Sigmoid colon (tissue), 7 donors: ENCODE measurements around the gene TATDN2. TPM values are rescaled to one million over a fixed set of nuclear protein-coding genes. Genes with fewer than 3 reads are reported as not detected.

Experiments
- DNase-seq: peaks from one replicate; pipeline ENCODE4 v3.0.0-alpha.2; 2019
- H3K27ac ChIP-seq, 4 donors: fragments of 200-600 bp; sonication (generic); one replicate each; pipeline ENCODE4 v1.5.1; 2016 to 2019; ENCODE audit warnings: mild to moderate bottlenecking in 1 of 4
- H3K27me3 ChIP-seq, 3 donors: fragments of 200-600 bp; sonication (generic); one replicate each; pipeline ENCODE4 v1.5.1; 2019; ENCODE audit warnings: mild to moderate bottlenecking in 1 of 3
- H3K36me3 ChIP-seq, 4 donors: fragments of 200-600 bp; sonication (generic); one replicate each; pipeline ENCODE4 v1.5.1; 2016 to 2019
- H3K4me1 ChIP-seq, 4 donors: fragments of 200-600 bp; sonication (generic); one replicate each; pipeline ENCODE4 v1.5.1; 2017 to 2019
- H3K4me3 ChIP-seq, 4 donors: fragments of 200-600 bp; sonication (generic); one replicate each; pipeline ENCODE4 v1.5.1; 2017 to 2019; ENCODE audit warnings: mild to moderate bottlenecking in 2 of 4, moderate library complexity in 1 of 4
- H3K9me3 ChIP-seq, 4 donors: fragments of 200-600 bp in 3 of 4; sonication (generic) in 3 of 4; one replicate each; pipeline versions ENCODE4 v1.5.1 to v1.6.1; 2013 to 2019
- EP300 ChIP-seq, 4 donors: sonication (generic); formaldehyde crosslinking; IDR thresholded peaks; one replicate each; pipeline ENCODE4 v1.6.1; 2017; ENCODE audit warnings: antibody characterized with exemption in 4 of 4
- POLR2A ChIP-seq, 2 donors: fragments of 450-650 bp; IDR thresholded peaks; one replicate each; pipeline ENCODE4 v1.6.1; 2016; ENCODE audit warnings: antibody characterized with exemption in 2 of 2, mild to moderate bottlenecking in 2 of 2, moderate library complexity in 2 of 2
- POLR2AphosphoS5 ChIP-seq, 4 donors: sonication (generic); formaldehyde crosslinking; IDR thresholded peaks; one replicate each; pipeline ENCODE4 v1.6.1; 2017; ENCODE audit warnings: antibody characterized with exemption in 4 of 4
- WGBS, 2 donors: extraction: QIAGEN DNeasy Blood & Tissue Kit; methylation state at CpG; one replicate each; pipeline ENCODE4 v1.1.7; 2013; 5-methylcytosine and 5-hydroxymethylcytosine counted together
- intact Hi-C: fragments of 100-400 bp; cut with DNase I; formaldehyde crosslinking; loops from one replicate; pipeline ENCODE4 v1.15.1; 2023
- polyA plus RNA-seq, 3 donors: library from polyadenylated mRNA; stranded (reverse); fragments of 200-250 nt; gene quantifications; one replicate each; pipeline ENCODE4 v1.2.3, GENCODE V29; 2013
- total RNA-seq, 4 donors: library from RNA; depleted of rRNA; stranded (reverse); fragments of >200 nt; gene quantifications; one replicate each; pipeline ENCODE4 v1.1.0, GENCODE V29; 2016
- TF ChIP-seq, protein P1 (sequence below), 4 experiments: fragments of 450-650 bp in 3 of 4; fragments of 200-600 bp in 1 of 4; IDR thresholded peaks; one replicate each; pipeline ENCODE4 v1.5.1; 2016 to 2019; ENCODE audit warnings: antibody characterized with exemption in 4 of 4, mild to moderate bottlenecking in 3 of 4, moderate library complexity in 2 of 4
- donor health status: healthy with polysubstance abuse.
- donor health status: Bipolar disorder and iron deficiency.
- donor health status: healthy.

The TATDN2 gene
- total and polyA plus RNA-seq, 7 donors, result 11.2 to 25.7 (median 13.4) TPM

DNA sequence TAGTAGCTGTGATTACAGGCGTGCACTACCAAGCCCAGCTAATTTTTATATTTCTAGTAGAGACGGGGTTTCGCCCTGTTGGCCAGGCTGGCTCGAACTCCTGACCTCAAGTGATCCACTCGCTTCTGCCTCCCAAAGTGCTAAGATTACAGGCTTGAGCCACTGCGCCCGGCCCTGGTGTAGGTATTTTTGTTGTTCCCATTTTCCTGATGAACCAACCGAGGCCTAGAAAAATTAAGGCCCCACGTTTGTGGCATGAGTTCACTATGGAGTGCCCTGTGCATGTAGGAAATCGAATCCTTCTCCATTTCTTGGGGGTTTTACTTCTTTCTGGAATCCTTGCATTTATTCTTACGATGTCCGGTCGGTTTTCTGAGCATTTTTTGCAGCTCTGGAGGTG lies 14.3 kb upstream of the TATDN2 start:
- TF ChIP-seq, protein P1, sequence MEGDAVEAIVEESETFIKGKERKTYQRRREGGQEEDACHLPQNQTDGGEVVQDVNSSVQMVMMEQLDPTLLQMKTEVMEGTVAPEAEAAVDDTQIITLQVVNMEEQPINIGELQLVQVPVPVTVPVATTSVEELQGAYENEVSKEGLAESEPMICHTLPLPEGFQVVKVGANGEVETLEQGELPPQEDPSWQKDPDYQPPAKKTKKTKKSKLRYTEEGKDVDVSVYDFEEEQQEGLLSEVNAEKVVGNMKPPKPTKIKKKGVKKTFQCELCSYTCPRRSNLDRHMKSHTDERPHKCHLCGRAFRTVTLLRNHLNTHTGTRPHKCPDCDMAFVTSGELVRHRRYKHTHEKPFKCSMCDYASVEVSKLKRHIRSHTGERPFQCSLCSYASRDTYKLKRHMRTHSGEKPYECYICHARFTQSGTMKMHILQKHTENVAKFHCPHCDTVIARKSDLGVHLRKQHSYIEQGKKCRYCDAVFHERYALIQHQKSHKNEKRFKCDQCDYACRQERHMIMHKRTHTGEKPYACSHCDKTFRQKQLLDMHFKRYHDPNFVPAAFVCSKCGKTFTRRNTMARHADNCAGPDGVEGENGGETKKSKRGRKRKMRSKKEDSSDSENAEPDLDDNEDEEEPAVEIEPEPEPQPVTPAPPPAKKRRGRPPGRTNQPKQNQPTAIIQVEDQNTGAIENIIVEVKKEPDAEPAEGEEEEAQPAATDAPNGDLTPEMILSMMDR (IDR thresholded peaks at IDR 0.05), result no peak
- TF ChIP-seq EP300 (IDR thresholded peaks at IDR 0.05), result no peak
- H3K36me3 ChIP-seq, result peaks cover 5 to 44% (median 9%) of the 10 kb centered on the region in 4 donors
- intact Hi-C loops, result no loop called here

DNA sequence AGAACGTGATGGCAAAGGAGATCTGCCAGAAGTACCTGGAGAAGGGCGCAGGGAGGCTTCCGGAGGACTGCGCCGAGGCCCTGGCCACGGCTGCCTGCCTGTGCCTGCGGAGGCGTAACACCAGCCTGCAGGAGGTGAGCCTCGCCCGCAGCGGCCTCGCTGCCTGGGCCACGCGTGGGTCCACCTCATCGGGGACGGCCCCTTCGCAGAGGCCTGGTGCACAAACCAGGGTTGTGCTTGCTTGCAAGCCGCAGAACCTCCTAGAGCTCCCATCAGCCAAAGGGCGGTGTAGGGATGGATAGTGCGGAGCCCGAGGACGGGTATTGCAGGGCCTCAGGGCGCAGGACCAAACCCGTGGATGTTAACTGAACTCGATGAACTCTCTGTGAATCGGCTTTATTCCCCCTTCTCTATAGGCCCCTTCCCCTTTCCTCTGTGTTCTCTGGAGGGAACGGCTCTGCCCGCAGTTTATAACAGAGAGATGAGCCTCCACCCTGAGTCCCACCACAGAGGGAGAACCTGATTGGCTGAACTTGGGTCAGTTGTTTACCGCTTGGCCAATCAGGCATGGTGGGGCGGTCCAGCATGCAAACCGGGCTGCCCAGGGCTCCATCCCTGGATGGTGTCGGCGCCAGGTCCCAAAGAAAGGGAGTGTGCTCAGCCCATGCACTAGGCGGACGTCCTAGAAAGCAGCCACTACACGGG lies 13.6 kb upstream of the TATDN2 start:
- H3K4me1 ChIP-seq, result no peaks in the 10 kb centered on the region
- no peaks in the 10 kb centered on the region for H3K27me3 ChIP-seq
- no peak overlapping the region for H3K27ac ChIP-seq
- peaks cover 5 to 46% (median 9%) of the 10 kb centered on the region in 4 donors for H3K36me3 ChIP-seq
- intact Hi-C loops, result no loop called here
- DNase-seq, result no peak
- H3K9me3 ChIP-seq, result no peaks in the 10 kb centered on the region
- TF ChIP-seq EP300 (IDR thresholded peaks at IDR 0.05) (no peak), POLR2A (IDR thresholded peaks at IDR 0.05) (no peak), POLR2AphosphoS5 (IDR thresholded peaks at IDR 0.05) (no peak)
- TF ChIP-seq, protein P1 (IDR thresholded peaks at IDR 0.05), result no peak
- 94 to 95% methylated on average over 36 of the region's 36 CpGs for WGBS, 2 donors
- no peak overlapping the region for H3K4me3 ChIP-seq

More for the DNA sequence above, 14.3 kb upstream of the TATDN2 start:
- Histone ChIP-seq H3K27me3 (no peaks in the 10 kb centered on the region), H3K4me1 (no peaks in the 10 kb centered on the region), H3K4me3 (no peak overlapping the region), H3K27ac (no peak overlapping the region), H3K9me3 (no peaks in the 10 kb centered on the region)
- DNase-seq, result no peak
- 93 to 95% methylated on average over 13 of the region's 13 CpGs for WGBS, 2 donors

DNA sequence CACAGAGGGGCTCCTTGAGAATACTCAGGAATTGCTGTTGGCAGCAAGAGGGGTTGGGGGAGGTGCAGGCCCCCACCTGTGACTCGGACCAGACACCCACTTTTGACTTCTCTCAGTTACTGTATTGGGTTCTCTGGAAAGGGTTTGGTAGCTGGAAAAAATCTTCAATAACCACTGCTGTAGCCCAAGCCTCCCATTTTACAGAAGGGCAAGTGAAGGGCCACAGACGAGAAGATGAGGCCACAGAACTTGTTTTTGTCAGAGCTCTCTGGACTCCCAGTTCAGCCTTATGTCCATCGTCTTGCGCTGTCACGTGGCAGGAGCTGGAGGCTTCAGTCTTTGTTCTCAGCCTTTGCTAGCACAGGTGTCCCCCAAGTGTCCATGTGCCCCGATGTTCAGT lies 12.7 kb upstream of the TATDN2 start:
- Histone ChIP-seq H3K27me3 (no peaks in the 10 kb centered on the region), H3K36me3 (peaks cover 5 to 46% (median 9%) of the 10 kb centered on the region in 4 donors), H3K27ac (no peak overlapping the region), H3K9me3 (no peaks in the 10 kb centered on the region), H3K4me1 (no peaks in the 10 kb centered on the region), H3K4me3 (no peak overlapping the region)
- no peak for DNase-seq
- WGBS, 2 donors, result 87 to 97% methylated on average over 6 of the region's 6 CpGs
- TF ChIP-seq, protein P1 (IDR thresholded peaks at IDR 0.05), result no peak
- TF ChIP-seq POLR2A (IDR thresholded peaks at IDR 0.05) (no peak), POLR2AphosphoS5 (IDR thresholded peaks at IDR 0.05) (no peak), EP300 (IDR thresholded peaks at IDR 0.05) (no peak)
- intact Hi-C loops, result no loop called here

DNA sequence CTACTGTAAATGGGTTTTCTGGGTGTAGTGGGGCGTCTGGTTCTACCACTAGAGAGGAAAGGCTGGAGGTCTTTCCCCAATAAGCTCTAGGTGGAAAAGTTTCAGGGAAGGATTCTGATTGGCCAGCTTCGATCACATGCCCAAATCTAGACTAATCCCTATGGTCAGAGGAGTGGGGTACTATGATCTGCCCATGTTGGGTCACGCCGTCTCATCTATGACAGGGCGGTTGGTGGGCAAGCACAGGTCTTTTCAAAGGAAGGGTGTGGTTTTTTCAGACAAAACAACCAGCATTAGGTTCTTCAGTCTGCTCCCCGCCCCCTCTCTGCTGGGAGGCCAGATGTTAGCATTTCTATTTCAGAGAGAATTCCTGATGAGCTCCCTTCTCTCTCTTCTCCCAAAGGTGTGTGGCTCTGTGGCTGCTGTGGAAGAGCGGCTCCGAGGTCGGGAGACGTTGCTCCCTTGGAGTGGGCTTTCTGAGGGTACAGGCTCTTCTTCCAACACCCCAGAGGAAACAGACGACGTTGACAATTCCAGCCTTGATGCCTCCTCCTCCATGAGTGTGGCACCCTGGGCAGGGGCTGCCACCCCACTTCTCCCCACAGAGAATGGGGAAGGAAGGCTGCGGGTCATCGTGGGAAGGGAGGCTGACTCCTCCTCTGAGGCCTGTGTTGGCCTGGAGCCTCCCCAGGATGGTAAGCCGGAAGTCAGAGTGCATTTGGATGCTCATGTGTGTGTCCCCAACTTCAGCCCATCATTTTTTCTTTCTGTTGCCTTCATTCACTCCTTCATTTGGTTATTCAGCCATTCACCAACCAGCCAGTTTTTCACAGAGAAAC lies 9.7 kb upstream of the TATDN2 start:
- WGBS, 2 donors, result 88 to 93% methylated on average over 15 of the region's 15 CpGs
- intact Hi-C loops, result no loop called here
- no peaks in the 10 kb centered on the region for H3K9me3 ChIP-seq
- TF ChIP-seq EP300 (IDR thresholded peaks at IDR 0.05), result no peak
- TF ChIP-seq POLR2A (IDR thresholded peaks at IDR 0.05), result no peak
- TF ChIP-seq POLR2AphosphoS5 (IDR thresholded peaks at IDR 0.05), result no peak
- TF ChIP-seq, protein P1 (IDR thresholded peaks at IDR 0.05), result no peak
- peaks cover 5 to 60% (median 9%) of the 10 kb centered on the region in 4 donors for H3K36me3 ChIP-seq
- no peaks in the 10 kb centered on the region for H3K27me3 ChIP-seq
- H3K27ac ChIP-seq, result no peak overlapping the region
- DNase-seq, result no peak
- no peaks in the 10 kb centered on the region for H3K4me1 ChIP-seq
- no peak overlapping the region for H3K4me3 ChIP-seq
